Activated CD8-positive, alpha-beta memory T cell treated with anti-CD3 and anti-CD28 coated beads, Interleukin-2, amount 50 U/mL, for 1 hour (primary cell): ENCODE measurements around the gene PPP1R14C.

Source experiments
- DNase-seq: peaks from one replicate; pipeline ENCODE4 v3.0.0-alpha.2; 2020; ENCODE audit errors: extremely low read depth

PPP1R14C gene

DNA sequence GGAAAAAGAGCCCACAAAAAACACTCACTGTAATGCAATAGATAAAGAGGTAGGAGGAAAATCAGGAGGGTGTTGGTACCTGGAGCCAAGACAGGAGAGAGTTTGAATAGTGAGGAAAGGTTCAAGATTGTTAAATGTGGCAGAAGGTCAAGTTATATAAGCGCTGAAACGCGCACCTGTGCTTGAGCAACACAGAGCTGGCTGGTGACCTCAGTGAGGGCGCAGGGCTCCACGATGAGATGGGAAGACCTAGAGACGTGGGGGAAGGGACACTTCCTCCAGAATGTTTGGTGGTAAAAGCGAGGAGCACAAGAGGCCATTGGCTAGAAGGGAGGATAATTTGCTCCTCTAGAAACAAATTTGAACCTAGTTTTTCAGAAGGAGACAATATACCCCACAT, 4.2 kb upstream of the PPP1R14C start:
- DNase-seq = no peak

DNA sequence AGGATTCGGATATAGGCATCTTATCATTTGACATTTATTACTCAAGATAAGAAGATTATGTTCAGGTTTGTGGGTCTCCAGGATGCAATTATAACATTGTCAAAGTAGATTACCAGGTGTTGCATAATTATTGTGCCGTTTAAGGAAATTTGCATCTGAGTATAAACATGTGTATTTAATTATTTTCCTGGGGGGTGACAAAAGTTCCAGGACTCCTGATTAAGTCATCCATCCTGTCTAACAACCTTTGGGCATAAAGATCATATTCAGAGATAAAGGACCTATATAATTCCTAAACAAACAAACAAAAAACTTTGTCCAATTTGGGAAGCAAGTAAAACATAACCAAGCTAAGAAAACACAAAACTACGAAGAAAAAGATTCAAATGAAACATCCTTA, 3.3 kb upstream of the PPP1R14C start:
- no peak for DNase-seq

DNA sequence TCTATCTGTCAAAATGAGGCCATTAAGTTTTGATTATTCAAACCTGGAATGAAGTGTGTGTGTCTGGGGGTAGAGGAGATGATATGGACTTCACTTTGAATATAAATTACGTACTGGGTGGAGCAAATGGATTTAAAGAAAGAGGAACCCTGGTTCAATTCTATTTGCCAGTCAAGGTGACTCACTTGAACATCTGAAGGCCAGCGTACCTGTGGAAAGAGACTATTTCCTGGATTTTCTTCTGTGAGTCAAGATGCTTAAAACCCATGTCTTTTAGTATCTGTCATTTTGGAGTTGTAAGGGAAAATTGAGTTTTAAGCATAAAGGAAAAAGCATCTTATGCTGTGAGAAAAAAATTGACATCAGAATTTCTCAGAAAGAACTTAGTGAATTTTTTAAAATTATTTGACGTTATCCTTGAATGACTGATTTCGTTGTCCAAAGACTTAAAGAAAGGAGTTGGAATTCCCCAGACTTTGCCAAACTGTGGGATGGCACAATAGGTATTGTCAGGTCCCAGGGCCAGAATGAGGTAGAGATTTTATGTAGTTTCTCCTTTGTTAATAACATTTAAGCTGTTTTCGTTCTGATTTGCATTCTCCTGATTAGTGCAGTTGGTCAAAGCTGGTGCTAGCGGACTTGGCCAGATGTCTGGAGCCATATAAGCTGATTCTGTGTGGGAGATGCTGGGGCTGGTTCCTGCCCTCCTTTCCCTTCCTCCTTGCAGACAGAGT, 2.4 kb upstream of the PPP1R14C start:
- DNase-seq = no peak

DNA sequence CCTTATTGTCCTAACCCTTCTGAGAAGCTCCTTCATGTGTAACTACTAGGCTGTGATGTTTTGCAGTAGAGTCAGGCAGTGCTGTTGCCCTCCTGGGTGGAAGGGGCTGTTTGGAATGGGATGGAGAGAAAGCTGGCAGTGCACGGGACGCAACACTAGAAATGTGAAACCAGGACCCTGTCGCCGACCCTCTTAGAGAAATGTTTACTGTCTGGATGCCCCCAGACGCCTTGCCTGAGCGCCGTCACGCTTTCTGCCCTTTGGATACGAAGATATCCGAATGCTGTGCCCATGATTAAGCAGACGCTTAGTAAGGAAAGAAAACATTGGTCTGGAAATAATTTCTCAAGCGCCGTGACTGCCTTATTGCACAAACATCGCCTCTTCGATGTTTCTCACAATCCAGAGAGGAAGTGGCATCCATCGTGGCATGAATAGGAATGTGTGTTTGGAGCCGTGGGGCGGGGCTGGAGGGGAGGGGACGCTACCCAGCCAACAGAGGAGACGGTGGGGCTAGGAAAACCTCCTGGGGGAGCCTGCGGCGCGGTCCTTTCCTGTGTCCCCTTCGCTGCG, 661 bp upstream of the PPP1R14C start:
- no peak for DNase-seq

DNA sequence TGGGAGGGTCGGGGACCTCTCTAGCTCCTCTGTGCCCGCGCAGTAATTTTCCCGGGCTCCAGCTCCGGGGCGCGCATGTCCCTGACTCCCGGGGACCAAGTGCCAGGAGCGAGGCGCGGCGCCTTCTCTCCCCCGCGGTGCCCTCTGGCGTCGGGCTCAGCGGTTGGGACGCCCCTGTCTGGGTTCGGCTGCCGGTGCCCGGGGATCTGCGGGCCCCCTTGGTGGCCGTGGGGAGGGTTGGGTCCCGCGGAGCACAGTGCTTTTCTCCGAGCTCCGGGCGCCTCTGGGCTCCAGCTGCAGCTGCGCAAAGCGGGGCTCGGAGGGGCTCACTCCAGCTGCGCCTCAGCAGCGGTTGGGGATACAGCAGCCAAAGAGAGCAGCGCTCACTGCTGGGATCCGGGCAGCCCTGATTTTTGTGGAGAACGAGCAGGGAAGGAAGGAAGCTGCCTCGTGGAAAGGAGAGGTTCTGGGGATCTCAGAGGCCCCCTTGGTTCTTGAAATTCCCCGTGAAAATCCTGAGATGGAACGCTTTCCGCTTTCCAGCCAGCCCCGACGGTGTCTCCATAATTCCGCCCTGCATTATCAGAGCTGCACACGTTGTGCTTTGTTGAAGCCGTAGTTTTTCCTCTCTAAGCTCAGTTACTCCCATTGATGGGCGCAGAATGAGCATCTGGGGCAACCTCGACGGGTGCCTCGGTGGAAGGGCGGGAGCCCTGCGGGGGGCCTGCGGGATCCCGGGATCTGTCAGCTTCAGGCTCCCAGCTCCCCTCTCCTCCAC, 861 bp downstream of the PPP1R14C start:
- no peak for DNase-seq

DNA sequence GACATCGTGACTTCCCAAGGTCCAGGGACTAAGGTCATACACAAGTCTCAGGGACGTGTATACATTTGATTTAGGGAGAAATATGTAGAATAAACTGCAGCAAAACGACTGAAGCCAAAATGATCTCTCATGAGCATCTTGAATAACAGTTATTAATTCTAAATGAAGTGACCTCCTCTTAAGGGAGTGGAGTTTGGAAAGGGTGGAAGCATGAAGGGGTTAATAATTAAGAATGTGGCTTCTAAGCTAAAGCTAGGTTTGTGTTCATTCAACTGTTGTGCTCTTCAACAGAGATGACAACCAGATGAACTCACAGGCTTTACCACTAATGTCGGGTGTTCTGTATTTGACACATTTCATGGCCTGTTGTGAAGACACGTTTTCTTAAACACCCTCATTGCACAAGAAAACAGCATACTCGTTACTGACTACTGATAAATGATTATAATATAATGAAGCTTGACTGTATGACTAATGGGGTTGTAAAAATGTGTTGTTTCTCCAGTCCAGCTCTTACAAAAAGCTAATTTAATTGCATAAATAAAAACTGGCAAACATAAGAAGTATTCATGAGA, 1.5 kb downstream of the PPP1R14C start:
- no peak for DNase-seq

DNA sequence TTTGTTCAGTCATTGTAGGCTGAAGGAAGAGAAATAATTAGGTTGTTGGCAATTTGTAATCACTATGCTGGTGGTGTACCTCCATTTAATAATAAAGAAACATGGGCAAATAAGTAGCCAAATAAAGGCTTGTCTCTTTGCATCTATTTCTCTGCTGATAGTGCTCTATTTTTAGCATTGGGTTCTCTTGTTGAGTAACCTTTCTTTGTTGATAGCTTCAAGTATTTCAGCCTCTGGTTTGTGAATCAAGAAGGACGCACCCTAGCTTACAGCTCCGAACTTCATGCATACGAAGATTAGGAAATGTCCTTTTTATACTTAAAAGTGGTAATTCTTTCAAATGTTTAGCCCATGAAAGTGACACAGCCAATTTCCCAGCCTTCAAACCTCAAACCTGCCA, 2.6 kb downstream of the PPP1R14C start:
- no peak for DNase-seq

DNA sequence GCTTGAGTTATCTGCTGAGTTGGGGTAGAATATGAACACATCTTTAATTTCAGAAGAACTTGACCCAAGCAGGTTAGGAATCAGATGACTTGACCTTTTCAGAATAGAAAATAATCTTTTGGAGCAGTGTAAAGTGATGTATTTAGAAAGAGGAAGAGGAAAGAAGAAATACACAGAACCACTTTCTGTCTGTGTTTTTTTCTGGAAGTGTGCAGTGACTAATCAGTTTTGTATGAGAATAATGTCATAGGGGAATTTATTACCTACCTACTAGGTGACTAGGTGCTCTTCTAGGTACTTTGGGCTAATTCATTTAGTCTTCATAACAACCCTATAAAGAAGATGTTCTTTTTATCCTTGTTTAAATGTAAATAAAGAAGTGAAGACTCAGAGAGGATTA, 3.0 kb downstream of the PPP1R14C start:
- DNase-seq = no peak

DNA sequence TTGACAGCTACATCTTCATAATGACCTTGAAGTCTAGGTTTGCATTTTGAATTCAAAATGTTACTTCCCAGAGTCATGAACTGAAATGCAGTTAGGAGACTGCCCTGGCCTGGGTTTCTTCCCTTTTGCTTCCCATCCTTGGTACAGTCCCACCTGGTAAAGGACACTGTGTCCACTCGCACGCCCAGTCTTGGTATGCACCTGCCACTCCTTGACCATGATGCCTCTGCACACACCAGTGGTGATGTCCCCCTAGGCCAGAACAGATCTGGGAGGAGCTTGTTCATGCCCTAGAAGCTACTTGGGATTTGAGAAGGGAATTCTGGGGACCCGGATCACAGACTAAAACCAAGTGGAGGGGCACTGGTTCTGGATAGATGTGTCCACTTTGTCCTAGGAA, 3.6 kb downstream of the PPP1R14C start:
- no peak for DNase-seq

DNA sequence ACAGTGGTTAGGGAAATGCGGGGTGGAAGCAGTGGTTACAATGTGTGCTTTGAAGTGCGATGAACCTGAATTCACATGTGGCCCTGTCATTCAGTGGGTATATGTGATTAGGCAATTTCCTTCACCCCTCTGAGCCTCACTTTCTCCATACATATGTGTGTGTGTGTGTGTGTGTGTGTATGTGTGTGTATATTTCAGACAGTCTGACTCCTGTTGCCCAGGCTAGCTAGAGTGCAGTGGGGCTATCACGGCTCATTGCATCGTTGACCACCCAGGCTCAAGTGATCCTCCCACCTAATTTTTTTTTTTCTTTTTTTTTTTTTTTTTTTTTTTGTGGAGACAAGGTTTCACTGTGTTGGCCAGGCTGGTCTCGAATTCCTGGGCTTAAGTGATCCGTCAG, 6.3 kb downstream of the PPP1R14C start:
- no peak for DNase-seq

DNA sequence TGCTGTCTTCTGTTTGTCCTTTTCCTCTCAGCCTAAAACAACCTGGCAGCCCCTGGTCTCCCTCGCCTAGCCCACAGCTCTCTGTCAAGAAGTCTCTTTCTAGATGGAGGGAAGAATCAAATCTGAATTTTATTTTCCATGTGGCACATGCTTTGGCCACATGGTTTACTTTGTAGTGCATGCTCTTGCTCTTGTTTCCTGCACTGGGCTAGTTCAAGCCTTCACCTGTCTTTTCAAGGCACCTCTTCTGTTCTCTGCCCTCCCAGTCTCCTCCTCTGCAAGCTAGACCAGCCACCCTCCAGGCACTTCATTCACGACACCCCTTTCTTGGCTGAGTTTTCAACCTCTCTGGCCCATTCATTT, 7.6 kb downstream of the PPP1R14C start:
- no peak for DNase-seq

DNA sequence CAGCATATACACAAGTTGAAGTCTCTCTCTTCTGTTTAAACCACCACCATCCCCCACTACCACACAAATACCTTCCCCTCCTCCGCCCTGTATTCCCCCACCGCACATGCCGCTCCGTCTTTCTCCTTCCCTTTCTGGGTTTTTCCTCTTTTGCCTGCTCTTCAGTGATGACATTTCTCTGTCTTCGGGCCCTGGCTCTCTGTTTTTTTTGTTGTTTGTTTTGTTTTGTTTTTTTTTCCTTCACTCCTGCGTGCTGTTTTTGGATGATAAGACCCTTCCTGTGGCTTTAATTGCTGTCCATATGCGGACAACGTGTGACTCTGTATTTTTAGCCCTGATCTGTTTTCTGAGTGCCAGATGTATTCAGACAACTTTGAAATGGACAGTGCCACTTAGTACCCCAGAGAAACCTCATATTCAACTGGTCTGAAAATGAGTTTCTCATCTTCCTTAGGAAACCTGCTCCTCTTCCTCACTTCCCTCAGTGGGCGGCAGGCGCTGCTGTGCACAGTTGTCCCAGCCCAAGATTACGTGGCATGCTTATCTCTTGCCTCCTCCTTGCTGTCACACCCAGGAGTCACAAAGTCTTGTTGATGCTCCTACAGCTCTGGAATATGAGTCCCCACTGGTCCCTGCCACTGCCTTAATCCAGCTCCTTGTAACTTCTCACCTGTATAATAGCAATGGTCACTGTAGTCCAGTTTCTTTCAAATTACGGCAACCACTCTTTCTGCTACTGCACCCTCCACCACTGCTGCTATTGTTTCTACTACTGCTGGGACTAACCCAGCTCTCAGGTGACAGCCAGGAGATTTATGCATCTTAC, 8.2 kb downstream of the PPP1R14C start:
- DNase-seq = no peak

DNA sequence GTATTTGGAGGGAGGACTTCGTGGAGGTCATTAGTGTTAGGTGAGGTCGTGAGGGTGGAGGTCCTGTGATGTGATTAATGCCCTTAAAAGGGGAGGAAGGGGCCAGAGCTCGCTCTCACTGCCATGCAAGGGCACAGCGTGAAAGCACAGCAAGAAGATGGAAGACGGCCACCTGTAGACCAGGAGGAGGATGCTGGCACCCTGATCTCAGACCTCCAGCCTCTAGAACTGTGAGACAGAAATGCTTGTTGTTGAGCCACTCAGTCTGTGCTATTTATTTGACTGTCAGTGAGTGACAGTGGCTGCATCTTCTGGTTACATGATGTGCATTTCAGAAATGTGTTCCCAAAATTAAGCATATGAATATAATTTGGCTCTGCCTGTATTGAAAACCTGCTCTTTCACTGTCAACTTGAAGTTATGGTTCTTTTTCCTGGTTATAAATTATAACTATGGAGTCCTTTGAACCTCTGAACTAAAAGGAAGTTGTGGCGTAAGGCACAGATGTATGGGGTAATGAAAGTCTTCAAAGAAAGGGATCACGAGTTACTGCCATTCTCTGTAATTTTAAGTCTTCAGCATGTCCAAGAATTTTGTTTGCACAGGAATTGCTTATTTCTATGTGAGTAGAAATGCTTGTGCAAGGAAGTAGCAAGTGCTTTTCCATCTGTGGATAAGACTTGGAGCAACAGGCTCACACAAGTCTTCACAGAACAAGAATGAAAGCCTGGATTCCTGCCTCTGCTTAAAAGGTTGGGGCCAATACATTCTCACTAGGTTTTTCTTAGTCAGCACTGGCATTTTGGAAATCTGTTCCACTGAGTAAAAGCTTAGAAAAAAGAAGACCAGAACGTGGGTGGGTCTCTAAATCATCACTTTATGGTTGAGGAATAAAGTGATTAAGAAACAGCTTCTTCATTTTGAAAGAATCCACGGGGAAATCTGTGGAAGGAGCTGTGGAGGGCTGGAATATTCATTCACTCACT, 10.3 kb downstream of the PPP1R14C start:
- DNase-seq = no peak

DNA sequence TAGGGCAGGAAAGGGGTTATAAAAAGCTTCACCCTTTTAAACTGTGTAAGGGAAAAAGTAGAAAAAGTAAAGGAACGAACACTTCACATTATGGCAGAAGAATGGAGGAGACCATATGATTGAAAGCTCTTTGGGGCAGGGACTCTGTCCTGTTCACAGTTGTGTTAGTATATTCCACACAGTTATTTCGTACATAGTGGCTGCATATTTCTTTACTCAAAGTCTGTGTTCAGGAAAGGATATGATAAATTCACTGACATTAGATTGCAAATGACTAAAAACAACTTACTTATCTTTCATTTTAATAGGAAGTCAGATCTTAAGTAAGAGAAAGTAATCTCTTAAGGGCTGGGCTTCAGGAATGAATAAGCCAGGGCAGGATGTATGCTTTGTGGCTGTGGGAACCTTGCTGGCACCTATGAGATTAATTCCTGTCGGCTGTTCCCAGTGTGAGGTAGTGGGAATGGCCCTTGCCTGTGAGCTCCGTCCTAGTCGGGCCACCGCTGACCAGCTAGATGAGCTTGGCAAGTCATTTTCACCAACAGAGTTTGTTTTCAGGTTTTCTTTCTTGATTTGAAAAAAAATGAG, 11.2 kb downstream of the PPP1R14C start:
- no peak for DNase-seq

DNA sequence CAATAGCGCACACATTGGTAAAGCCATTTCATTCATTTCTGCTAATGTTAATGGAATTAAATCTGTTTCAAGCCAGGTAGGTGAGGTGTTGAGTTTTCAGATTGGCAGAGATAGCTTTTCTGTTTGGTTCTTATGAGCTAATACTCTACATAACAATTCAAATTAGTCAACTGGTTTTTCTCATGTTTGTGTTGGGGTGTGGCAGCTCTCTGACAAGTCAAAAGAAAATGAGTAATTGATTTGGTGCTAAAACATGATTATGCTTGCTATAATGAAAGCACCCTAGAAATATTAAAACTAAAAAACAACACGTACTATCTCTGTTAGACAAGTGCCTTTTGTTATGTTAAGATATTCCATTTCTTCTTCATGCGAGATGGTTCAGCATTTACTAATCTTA, 13.6 kb downstream of the PPP1R14C start:
- no peak for DNase-seq

DNA sequence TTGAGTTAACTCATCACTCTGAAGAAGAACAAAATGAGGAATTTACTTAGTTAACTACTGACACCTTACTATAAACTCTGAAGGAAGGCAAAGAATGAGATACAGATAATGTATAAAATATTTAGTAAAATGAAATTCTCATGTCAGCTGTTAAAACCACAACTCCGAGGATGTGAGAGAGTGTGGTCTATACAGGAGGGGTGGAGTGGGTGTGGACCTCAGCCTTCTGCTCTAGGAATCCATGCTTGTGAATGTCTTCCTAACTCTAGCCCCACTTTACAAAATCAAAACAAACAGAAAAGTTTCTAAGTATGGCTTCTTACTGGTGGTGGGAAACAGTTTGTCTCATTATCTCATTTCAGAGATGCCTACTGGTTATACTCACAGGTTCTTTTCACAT, 14.2 kb downstream of the PPP1R14C start:
- DNase-seq = no peak

DNA sequence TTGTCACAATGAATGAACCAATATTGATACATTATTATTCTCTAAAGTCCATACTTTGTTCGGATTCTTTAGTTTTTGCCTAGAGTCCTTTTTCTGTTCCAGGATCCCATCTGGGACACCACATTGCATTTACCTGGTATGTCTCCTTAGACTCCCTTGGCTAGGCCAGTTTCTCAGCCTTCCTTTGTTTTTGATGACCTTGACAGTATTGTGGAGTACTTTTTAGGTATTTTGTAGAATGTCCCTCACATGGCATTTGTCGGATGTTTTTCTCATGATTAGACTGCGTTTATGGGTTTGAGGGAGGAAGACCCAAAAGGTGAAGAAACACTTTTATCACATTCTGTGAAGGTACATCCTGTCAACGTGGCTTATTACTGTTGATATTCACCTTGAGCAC, 16.9 kb downstream of the PPP1R14C start:
- no peak for DNase-seq

DNA sequence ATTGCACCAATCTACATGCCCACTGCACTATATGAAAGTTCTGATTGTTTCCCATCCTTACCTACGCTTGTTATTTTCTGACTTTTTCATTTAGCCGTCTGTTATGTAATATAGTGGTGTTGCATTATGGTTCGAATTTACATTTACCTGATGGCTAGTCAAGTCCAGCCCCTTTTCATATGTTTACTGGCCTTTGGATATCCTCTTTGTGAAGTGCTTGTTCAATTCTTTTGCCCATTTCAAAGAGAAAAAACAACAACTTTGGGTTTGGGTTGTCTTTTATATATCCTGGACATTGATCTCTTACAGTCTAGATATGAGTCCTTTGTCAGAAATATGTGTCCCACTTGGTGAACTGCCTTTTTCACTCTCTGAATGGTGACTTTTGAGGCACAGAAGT, 21.1 kb downstream of the PPP1R14C start:
- DNase-seq = no peak

DNA sequence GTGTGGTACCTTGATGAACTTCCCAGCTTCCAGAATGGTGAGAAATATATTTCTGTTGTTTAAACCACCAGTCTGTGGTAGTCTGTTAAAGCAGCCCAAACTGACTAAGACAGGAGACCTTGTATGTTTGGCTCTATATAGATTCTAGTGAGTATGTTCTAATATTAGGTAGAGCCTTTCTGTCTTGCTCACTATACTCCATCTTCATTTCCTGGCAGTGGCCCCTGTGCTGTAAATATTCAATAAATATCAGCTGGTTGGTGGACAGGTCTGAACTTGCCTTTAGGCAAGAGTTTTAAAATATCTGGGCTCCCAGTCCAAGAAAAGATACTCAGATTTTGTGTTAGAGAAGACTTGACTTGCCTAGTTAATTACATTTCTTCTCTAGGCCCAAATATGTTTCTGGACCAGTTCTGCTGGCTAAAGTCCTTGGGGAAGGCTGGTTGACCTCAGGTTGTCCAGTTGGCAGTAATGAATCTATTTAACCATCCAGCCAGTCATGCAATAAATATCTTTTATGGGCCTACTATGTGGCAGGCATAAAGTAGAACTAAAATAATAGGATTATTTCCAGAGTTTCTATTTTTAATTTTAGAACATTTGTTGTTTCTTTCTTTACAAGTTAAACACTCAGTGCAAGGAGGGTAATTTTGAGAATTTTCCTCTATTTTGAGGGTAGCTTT, 22.3 kb downstream of the PPP1R14C start:
- no peak for DNase-seq

DNA sequence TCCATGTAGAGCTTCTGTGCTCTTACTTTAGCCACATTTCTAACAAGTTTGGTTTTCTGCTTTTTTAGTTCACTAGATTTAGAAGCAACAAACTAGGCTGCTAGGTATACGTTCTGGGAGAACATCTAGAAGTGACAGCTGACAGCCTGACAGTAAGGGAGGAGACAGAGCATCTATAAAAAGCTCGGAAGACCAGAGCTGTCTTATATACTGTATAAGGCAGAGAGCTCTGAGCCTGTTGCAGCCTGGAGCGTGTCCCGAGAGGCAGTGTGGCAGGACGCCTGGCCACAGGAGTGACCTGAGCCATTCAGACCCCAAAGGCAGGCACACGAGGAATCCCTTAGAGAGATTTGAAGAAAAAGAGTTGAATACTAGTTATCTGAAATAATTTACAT, 24.6 kb downstream of the PPP1R14C start:
- DNase-seq = no peak
